ENCODE results near the gene B4GALT4. TPM values are rescaled to one million over a fixed set of nuclear protein-coding genes. Genes with fewer than 3 reads are reported as not detected.
"Not testable (repeated sequence)": the region's sequence is repeated elsewhere in the genome, so short reads cannot be mapped to it uniquely, and the experiment has no call there.

Gene B4GALT4
- total and polyA plus RNA-seq, 11 donors, result 8.1 to 15.9 (median 12.1) TPM

DNA sequence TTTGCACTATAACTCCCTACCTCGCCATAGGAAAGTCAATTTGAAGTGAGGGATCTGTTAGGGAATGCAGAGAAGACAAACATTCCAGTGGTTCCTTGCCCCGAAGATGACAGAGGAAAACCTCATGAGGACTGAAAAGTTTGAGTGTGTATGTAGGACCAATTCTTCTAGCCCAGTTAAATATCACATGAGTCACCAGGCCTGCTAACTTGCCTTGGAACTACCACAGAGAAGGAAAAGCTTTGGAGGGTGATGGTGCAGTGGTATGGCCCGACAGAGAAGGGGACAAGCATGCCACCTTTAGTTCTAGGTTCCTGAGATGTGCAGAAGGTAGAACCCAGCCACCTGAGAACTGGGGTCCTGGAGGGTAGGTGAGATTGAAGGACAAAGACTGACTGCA lies 69.9 kb downstream of the B4GALT4 start:
- no peaks in the 10 kb centered on the region for H3K9me3 ChIP-seq
- no peak overlapping the region for H3K4me3 ChIP-seq
- no peak for DNase-seq
- no peaks in the 10 kb centered on the region for H3K4me1 ChIP-seq
- TF ChIP-seq, protein P1, sequence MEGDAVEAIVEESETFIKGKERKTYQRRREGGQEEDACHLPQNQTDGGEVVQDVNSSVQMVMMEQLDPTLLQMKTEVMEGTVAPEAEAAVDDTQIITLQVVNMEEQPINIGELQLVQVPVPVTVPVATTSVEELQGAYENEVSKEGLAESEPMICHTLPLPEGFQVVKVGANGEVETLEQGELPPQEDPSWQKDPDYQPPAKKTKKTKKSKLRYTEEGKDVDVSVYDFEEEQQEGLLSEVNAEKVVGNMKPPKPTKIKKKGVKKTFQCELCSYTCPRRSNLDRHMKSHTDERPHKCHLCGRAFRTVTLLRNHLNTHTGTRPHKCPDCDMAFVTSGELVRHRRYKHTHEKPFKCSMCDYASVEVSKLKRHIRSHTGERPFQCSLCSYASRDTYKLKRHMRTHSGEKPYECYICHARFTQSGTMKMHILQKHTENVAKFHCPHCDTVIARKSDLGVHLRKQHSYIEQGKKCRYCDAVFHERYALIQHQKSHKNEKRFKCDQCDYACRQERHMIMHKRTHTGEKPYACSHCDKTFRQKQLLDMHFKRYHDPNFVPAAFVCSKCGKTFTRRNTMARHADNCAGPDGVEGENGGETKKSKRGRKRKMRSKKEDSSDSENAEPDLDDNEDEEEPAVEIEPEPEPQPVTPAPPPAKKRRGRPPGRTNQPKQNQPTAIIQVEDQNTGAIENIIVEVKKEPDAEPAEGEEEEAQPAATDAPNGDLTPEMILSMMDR (IDR thresholded peaks at IDR 0.05), result no peak
- TF ChIP-seq POLR2A (IDR thresholded peaks at IDR 0.05), result no peak
- H3K27me3 ChIP-seq, result peaks cover 0 to 2% (median 0%) of the 10 kb centered on the region in 9 donors
- no peak for ATAC-seq
- intact Hi-C loops (cut with DNase I), result no loop called here
- no peak overlapping the region for H3K27ac ChIP-seq
- H3K36me3 ChIP-seq, result no peaks in the 10 kb centered on the region
- WGBS, 4 donors, result 83 to 91% (median 87%) methylated on average over 3 of the region's 3 CpGs

DNA sequence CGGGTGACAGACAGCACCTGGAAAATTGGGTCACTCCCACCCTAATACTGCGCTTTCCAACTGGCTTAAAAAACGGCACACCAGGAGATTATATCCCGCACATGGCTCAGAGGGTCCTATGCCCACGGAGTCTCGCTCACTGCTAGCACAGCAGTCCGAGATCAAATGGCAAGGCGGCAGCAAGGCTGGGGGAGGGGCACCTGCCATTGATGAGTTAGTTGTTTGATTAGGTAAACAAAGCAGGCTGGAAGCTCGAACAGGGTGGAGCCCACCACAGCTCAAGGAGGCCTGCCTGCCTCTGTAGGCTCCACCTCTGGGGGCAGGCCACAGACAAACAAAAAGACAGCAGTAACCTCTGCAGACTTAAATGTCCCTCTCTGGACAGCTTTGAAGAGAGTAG lies 75.9 kb downstream of the B4GALT4 start:
- H3K27me3 ChIP-seq; H3K27ac ChIP-seq; DNase-seq; H3K4me3 ChIP-seq; ATAC-seq; H3K9me3 ChIP-seq; intact Hi-C loops (cut with DNase I); H3K4me1 ChIP-seq; H3K36me3 ChIP-seq: not testable (repeated sequence)
- WGBS, 4 donors, result 80 to 93% (median 88%) methylated on average over 9 of the region's 9 CpGs

Other genes with a start within 250 kb of the B4GALT4 start
- 1 to 10 TPM in 6 of 9 donors, under 1 TPM in 3; 0.32 to 5.0 (median 1.5) TPM for gene IGSF11, start 206.0 kb downstream of the B4GALT4 start, total RNA-seq
- gene IGSF11, start 206.0 kb downstream of the B4GALT4 start, polyA plus RNA-seq, result under 1 TPM; 0.33 to 0.57 TPM
- not detected for gene TEX55, start 94.7 kb downstream of the B4GALT4 start, total RNA-seq
- gene TEX55, start 94.7 kb downstream of the B4GALT4 start, polyA plus RNA-seq, result not detected
- gene UPK1B, start 67.3 kb downstream of the B4GALT4 start, total RNA-seq, result 10 to 100 TPM in 1 of 9 donors, not detected in 8; 20.4 TPM
- gene UPK1B, start 67.3 kb downstream of the B4GALT4 start, polyA plus RNA-seq, result not detected
- 10 to 100 TPM; 29.8 to 79.1 (median 37.8) TPM for gene ARHGAP31, start 53.5 kb upstream of the B4GALT4 start, total RNA-seq
- gene ARHGAP31, start 53.5 kb upstream of the B4GALT4 start, polyA plus RNA-seq, result 10 to 100 TPM; 10.4 to 28.6 TPM
- 10 to 100 TPM in 7 of 9 donors, 1 to 10 TPM in 2; 8.7 to 21.0 (median 15.6) TPM for gene TMEM39A, start 222.7 kb upstream of the B4GALT4 start, total RNA-seq
- gene TMEM39A, start 222.7 kb upstream of the B4GALT4 start, polyA plus RNA-seq, result 10 to 100 TPM in 1 of 2 donors, 1 to 10 TPM in 1; 4.8 to 18.9 TPM
- gene POGLUT1, start 228.1 kb upstream of the B4GALT4 start, total RNA-seq, result 10 to 100 TPM in 2 of 9 donors, 1 to 10 TPM in 7; 2.2 to 17.5 (median 5.9) TPM
- 10 to 100 TPM in 1 of 2 donors, 1 to 10 TPM in 1; 4.0 to 20.8 TPM for gene POGLUT1, start 228.1 kb upstream of the B4GALT4 start, polyA plus RNA-seq

All from heart left ventricle (tissue), 16 donors.